ENCODE results near the gene C3orf52.

Gene C3orf52

GRCh38 chr3:112134335-112135124 lies 48.3 kb downstream of the C3orf52 start:
- DNase-seq (ENCODE audit: low spot score) (no peak), FAIRE-seq (peak; percentile 23)

GRCh38 chr3:112136046-112136445 lies 49.9 kb downstream of the C3orf52 start:
- DNase-seq (ENCODE audit: low spot score): no peak
- no peak for FAIRE-seq

- FAIRE-seq (no peak), DNase-seq (ENCODE audit: low spot score) (peak; percentile 50)
Measured at GRCh38 chr3:112136959-112137693, 50.9 kb downstream of the C3orf52 start.

- DNase-seq (ENCODE audit: low spot score) (no peak), FAIRE-seq (no peak)
Measured at GRCh38 chr3:112137781-112138180, 51.6 kb downstream of the C3orf52 start.

- no peak for DNase-seq (ENCODE audit: low spot score)
- FAIRE-seq: no peak
Measured at GRCh38 chr3:112138219-112138969, 52.2 kb downstream of the C3orf52 start.

- DNase-seq (ENCODE audit: low spot score): no peak
- FAIRE-seq: no peak
Measured at GRCh38 chr3:112140584-112140983, 54.4 kb downstream of the C3orf52 start.

- FAIRE-seq (no peak), DNase-seq (ENCODE audit: low spot score) (no peak)
Measured at GRCh38 chr3:112141293-112141692, 55.1 kb downstream of the C3orf52 start.

GRCh38 chr3:112143251-112143650 lies 57.1 kb downstream of the C3orf52 start:
- no peak for FAIRE-seq
- no peak for DNase-seq (ENCODE audit: low spot score)

DNA sequence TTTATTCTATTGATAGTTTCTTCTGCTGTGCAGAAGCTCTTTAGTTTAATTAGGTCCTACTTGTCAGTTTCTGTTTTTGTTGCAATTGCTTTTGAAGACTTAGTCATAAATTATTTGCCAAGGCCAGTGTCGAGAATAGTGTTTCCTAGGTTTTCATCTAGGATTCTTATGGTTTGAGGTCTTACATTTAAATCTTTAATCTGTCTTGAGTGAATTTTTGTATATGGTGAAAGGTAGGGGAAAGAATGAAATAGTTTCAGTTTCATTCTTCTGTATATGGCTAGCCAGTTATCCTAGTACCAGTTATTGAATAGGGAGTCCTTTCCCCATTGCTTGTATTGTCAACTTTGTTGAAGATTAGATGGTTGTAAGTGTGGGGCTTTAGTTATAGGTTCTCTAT lies 57.5 kb downstream of the C3orf52 start:
- FAIRE-seq: no peak
- DNase-seq (ENCODE audit: low spot score): no peak

- no peak for FAIRE-seq
- no peak for DNase-seq (ENCODE audit: low spot score)
Measured at GRCh38 chr3:112149136-112149535, 62.9 kb downstream of the C3orf52 start.

- no peak for DNase-seq (ENCODE audit: low spot score)
- FAIRE-seq: no peak
Measured at GRCh38 chr3:112167758-112168157, 81.6 kb downstream of the C3orf52 start.

Data from urothelium cell line (cell line).